OCI-LY3 (cell line): Measurements from ENCODE around the gene IFIT1.
A peak's percentile ranks its signal among the peaks of the same experiment; 100 is the strongest.
"Not testable (repeated sequence)": the region's sequence is repeated elsewhere in the genome, so short reads cannot be mapped to it uniquely, and the experiment has no call there.

Experiments used
- H2AFZ ChIP-seq: fragments of 200-600, 300-600 bp; shearing (Covaris generic); 2 replicates; pipeline ENCODE4 v1.6.0; 2014; ENCODE audit warnings: antibody characterized with exemption, low read depth, low read length
- H3K27ac ChIP-seq: fragments of 200-600, 300-600 bp; sonication (generic); 2 replicates; pipeline ENCODE4 v1.5.1; 2014; ENCODE audit warnings: mild to moderate bottlenecking, low read length, moderate library complexity, mixed read lengths
- H3K27me3 ChIP-seq: fragments of 200-600, 300-600 bp; sonication (generic); 2 replicates; pipeline ENCODE4 v1.6.1; 2014; ENCODE audit warnings: low read depth, low read length, mixed read lengths
- H3K36me3 ChIP-seq: fragments of 200-600, 300-600 bp; sonication (generic); replicated peaks from 2 replicates; pipeline ENCODE3; 2014; ENCODE audit warnings: low read depth, low read length, mixed read lengths
- H3K4me1 ChIP-seq: fragments of 300-600, 200-600 bp; sonication (generic); 2 replicates; pipeline ENCODE4 v1.6.1; 2014; ENCODE audit warnings: low read length, mixed read lengths
- H3K4me2 ChIP-seq: fragments of 200-600, 300-600 bp; sonication (generic); 2 replicates; pipeline ENCODE4 v1.6.1; 2014; ENCODE audit warnings: low read length, mixed read lengths
- H3K4me3 ChIP-seq: fragments of 300-600, 200-600 bp; sonication (generic); 2 replicates; pipeline ENCODE4 v1.5.1; 2014; ENCODE audit warnings: antibody characterized with exemption, mild to moderate bottlenecking, low read length, moderate library complexity
- H3K79me2 ChIP-seq: fragments of 300-600, 200-600 bp; shearing (Covaris generic); 2 replicates; pipeline ENCODE4 v1.6.1; 2014; ENCODE audit warnings: mild to moderate bottlenecking, low read length, mixed read lengths
- H3K9ac ChIP-seq: fragments of 300-600, 200-600 bp; shearing (Covaris generic); 2 replicates; pipeline ENCODE4 v1.6.0; 2014; ENCODE audit warnings: mild to moderate bottlenecking, low read length, moderate library complexity
- H3K9me3 ChIP-seq: fragments of 200-600, 300-600 bp; shearing (Covaris generic); 2 replicates; pipeline ENCODE4 v1.6.1; 2014; ENCODE audit warnings: low read length, mixed read lengths; ENCODE audit not compliant: insufficient read depth
- H4K20me1 ChIP-seq: fragments of 200-600, 300-600 bp; sonication (generic); 2 replicates; pipeline ENCODE4 v1.6.1; 2016; ENCODE audit warnings: low read length, mixed read lengths; ENCODE audit not compliant: insufficient read depth
- CTCF ChIP-seq: fragments of 200-600, 300-600 bp; sonication (generic); IDR thresholded peaks from 2 replicates; pipeline ENCODE4 v1.5.1; 2014; ENCODE audit warnings: antibody characterized with exemption, low read length, low read depth
- EZH2phosphoT487 ChIP-seq: fragments of 200-600 bp; shearing (Covaris generic); IDR thresholded peaks from 2 replicates; pipeline ENCODE4 v1.6.1; 2018; ENCODE audit warnings: antibody characterized with exemption, mixed run types, low read depth

IFIT1 gene

GRCh38 chr10:89431977-89432376 lies 39.6 kb downstream of the IFIT1 start:
- H3K9me3 ChIP-seq = no peaks in the 10 kb centered on the region
- no peak overlapping the region for H2AFZ ChIP-seq
- H4K20me1 ChIP-seq = no peaks in the 10 kb centered on the region
- H3K79me2 ChIP-seq = no peaks in the 10 kb centered on the region
- H3K27ac ChIP-seq = no peak overlapping the region
- H3K9ac ChIP-seq = no peak overlapping the region
- H3K4me3 ChIP-seq = no peak overlapping the region
- H3K4me2 ChIP-seq = no peak overlapping the region
- H3K4me1 ChIP-seq = no peaks in the 10 kb centered on the region
- H3K27me3 ChIP-seq = no peaks in the 10 kb centered on the region
- TF ChIP-seq CTCF (no peak), EZH2phosphoT487 (no peak)
- H3K36me3 ChIP-seq = no peaks in the 10 kb centered on the region

- no peaks in the 10 kb centered on the region for H3K27me3 ChIP-seq
- no peak overlapping the region for H3K27ac ChIP-seq
- no peaks in the 10 kb centered on the region for H4K20me1 ChIP-seq
- no peaks in the 10 kb centered on the region for H3K36me3 ChIP-seq
- H3K4me2 ChIP-seq = no peak overlapping the region
- H3K4me3 ChIP-seq = no peak overlapping the region
- H3K9me3 ChIP-seq = no peaks in the 10 kb centered on the region
- TF ChIP-seq CTCF (no peak), EZH2phosphoT487 (no peak)
- H3K9ac ChIP-seq = no peak overlapping the region
- H2AFZ ChIP-seq = no peak overlapping the region
- no peaks in the 10 kb centered on the region for H3K79me2 ChIP-seq
- H3K4me1 ChIP-seq = peaks cover 10% of the 10 kb centered on the region
Measured at GRCh38 chr10:89438525-89438924, 46.1 kb downstream of the IFIT1 start.

GRCh38 chr10:89440226-89441009 lies 48.0 kb downstream of the IFIT1 start:
- H3K36me3 ChIP-seq = no peaks in the 10 kb centered on the region
- H3K4me2 ChIP-seq = no peak overlapping the region
- TF ChIP-seq CTCF = no peak
- no peak for TF ChIP-seq EZH2phosphoT487
- no peak overlapping the region for H2AFZ ChIP-seq
- H4K20me1 ChIP-seq = no peaks in the 10 kb centered on the region
- H3K79me2 ChIP-seq = no peaks in the 10 kb centered on the region
- H3K9me3 ChIP-seq = no peaks in the 10 kb centered on the region
- H3K4me3 ChIP-seq = no peak overlapping the region
- no peaks in the 10 kb centered on the region for H3K27me3 ChIP-seq
- H3K4me1 ChIP-seq = peaks cover 10% of the 10 kb centered on the region
- H3K9ac ChIP-seq = no peak overlapping the region
- H3K27ac ChIP-seq = no peak overlapping the region

GRCh38 chr10:89442289-89442688 lies 49.9 kb downstream of the IFIT1 start:
- TF ChIP-seq CTCF (no peak), EZH2phosphoT487 (no peak)
- H2AFZ ChIP-seq = no peak overlapping the region
- no peaks in the 10 kb centered on the region for H3K79me2 ChIP-seq

GRCh38 chr10:89444819-89445218 lies 52.4 kb downstream of the IFIT1 start:
- H2AFZ ChIP-seq, H3K9ac ChIP-seq, H4K20me1 ChIP-seq: not testable (repeated sequence)

More at GRCh38 chr10:89442289-89442688, 49.9 kb downstream of the IFIT1 start:
- Histone ChIP-seq H3K36me3 (no peaks in the 10 kb centered on the region), H3K9ac (no peak overlapping the region), H3K4me3 (no peak overlapping the region), H3K4me1 (peaks cover 10% of the 10 kb centered on the region), H3K27ac (no peak overlapping the region), H4K20me1 (no peaks in the 10 kb centered on the region), H3K4me2 (peak overlapping the region; percentile 24), H3K9me3 (no peaks in the 10 kb centered on the region), H3K27me3 (no peaks in the 10 kb centered on the region)

More at GRCh38 chr10:89444819-89445218, 52.4 kb downstream of the IFIT1 start:
- not testable (repeated sequence) for H3K9me3 ChIP-seq, H3K36me3 ChIP-seq, H3K27ac ChIP-seq, H3K79me2 ChIP-seq, H3K4me2 ChIP-seq, H3K27me3 ChIP-seq, H3K4me3 ChIP-seq
- peaks cover 10% of the 10 kb centered on the region for H3K4me1 ChIP-seq
